HepG2 (cell line): Measurements from ENCODE around the gene UBAC2.

Experiments used
- CHD2 ChIP-seq: IDR thresholded peaks from 2 replicates; pipeline ENCODE4 v1.6.1; 2011; ENCODE audit warnings: low read depth, low read length, improper control_type of control experiment
- KLF9 ChIP-seq: IDR thresholded peaks from 2 replicates; pipeline ENCODE4 v1.6.1; 2016; ENCODE audit warnings: low read depth
- MXI1 ChIP-seq: IDR thresholded peaks from 3 replicates; pipeline ENCODE4 v1.6.1; 2012; ENCODE audit warnings: low read depth, low read length, inconsistent platforms, borderline replicate concordance
- PBX3 ChIP-seq: sonication (generic); formaldehyde crosslinking; IDR thresholded peaks from 2 replicates; pipeline ENCODE4 v1.8.1; 2023; ENCODE audit warnings: missing genetic modification reagents, inconsistent platforms, borderline replicate concordance
- SCMH1 ChIP-seq: sonication (generic); formaldehyde crosslinking; IDR thresholded peaks from 2 replicates; pipeline ENCODE4 v1.9.0; 2021; ENCODE audit warnings: missing genetic modification reagents, mild to moderate bottlenecking, borderline replicate concordance
- SMC3 ChIP-seq: IDR thresholded peaks from 2 replicates; pipeline ENCODE4 v1.6.1; 2011; ENCODE audit warnings: low read length, improper control_type of control experiment
- STAT5B ChIP-seq: sonication (generic); formaldehyde crosslinking; IDR thresholded peaks from 2 replicates; pipeline ENCODE4 v1.4.0; 2020; ENCODE audit warnings: missing genetic modification reagents
- USF2 ChIP-seq, 2 experiments: sonication (generic) in 1 of 2; formaldehyde crosslinking in 1 of 2; IDR thresholded peaks; 2 replicates each; pipeline versions ENCODE4 v1.5.1 to v1.6.1; 2011 to 2020; ENCODE audit warnings: borderline replicate concordance in 1 of 2, low read depth in 1 of 2, low read length in 1 of 2, mild to moderate bottlenecking in 1 of 2, missing genetic modification reagents in 1 of 2, moderate library complexity in 1 of 2
- ZBTB34 ChIP-seq: sonication (generic); formaldehyde crosslinking; IDR thresholded peaks from 2 replicates; pipeline ENCODE4 v1.8.0; 2022; ENCODE audit warnings: mild to moderate bottlenecking, missing genetic modification reagents
- ZBTB4 ChIP-seq: sonication (generic); formaldehyde crosslinking; IDR thresholded peaks from 2 replicates; pipeline ENCODE4 v1.4.0; 2020; ENCODE audit warnings: missing genetic modification reagents, mild to moderate bottlenecking, borderline replicate concordance
- ZNF562 ChIP-seq: sonication (generic); formaldehyde crosslinking; IDR thresholded peaks from 2 replicates; pipeline ENCODE4 v1.8.0; 2022; ENCODE audit warnings: missing genetic modification reagents, borderline replicate concordance
- TF ChIP-seq, protein P1 (sequence below): sonication (generic); formaldehyde crosslinking; IDR thresholded peaks from 2 replicates; pipeline ENCODE4 v1.5.0; 2020; ENCODE audit warnings: mild to moderate bottlenecking, missing genetic modification reagents, moderate library complexity
- TF ChIP-seq, protein P2 (sequence below), 2 experiments: fragments of 450-650 bp in 1 of 2; sonication (generic) in 1 of 2; formaldehyde crosslinking in 1 of 2; IDR thresholded peaks; 2 replicates each; pipeline versions ENCODE4 v1.6.1 to v1.8.0; 2016 to 2022; ENCODE audit warnings: antibody characterized with exemption in 1 of 2, mild to moderate bottlenecking in 1 of 2, missing genetic modification reagents in 1 of 2

DNA sequence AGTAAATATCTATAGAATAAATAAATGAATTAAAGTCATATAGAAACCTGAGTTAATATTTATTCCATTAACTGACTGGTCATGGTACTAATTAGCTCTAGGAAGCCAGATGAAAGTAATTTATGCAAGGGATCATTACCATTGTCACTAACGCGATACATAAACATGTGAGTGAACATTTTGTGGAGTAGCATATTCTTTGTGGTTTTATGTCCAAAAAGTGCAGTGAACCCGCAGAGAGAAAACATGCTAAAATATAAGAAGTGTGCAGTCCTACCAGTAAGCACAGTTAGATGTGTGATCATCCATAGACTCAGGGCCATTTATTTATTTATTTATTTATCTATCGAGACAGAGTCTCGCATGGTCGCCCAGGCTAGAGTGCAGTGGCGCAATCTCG lies 104.9 kb downstream of the UBAC2 start:
- TF ChIP-seq ZBTB4 (no peak), PBX3 (CRISPR knock-in tag) (no peak), ZNF562 (CRISPR knock-in tag) (no peak), MXI1 (no peak), USF2 (IDR thresholded peaks at IDR 0.05; ENCODE audit: low read depth, low read length) (no peak), USF2 (CRISPR knock-in tag; IDR thresholded peaks at IDR 0.05; ENCODE audit: borderline replicate concordance) (no peak), KLF9 (no peak), ZBTB34 (CRISPR knock-in tag) (no peak), STAT5B (CRISPR knock-in tag) (no peak), SCMH1 (CRISPR knock-in tag) (no peak), CHD2 (no peak), SMC3 (no peak)
- TF ChIP-seq, protein P1, sequence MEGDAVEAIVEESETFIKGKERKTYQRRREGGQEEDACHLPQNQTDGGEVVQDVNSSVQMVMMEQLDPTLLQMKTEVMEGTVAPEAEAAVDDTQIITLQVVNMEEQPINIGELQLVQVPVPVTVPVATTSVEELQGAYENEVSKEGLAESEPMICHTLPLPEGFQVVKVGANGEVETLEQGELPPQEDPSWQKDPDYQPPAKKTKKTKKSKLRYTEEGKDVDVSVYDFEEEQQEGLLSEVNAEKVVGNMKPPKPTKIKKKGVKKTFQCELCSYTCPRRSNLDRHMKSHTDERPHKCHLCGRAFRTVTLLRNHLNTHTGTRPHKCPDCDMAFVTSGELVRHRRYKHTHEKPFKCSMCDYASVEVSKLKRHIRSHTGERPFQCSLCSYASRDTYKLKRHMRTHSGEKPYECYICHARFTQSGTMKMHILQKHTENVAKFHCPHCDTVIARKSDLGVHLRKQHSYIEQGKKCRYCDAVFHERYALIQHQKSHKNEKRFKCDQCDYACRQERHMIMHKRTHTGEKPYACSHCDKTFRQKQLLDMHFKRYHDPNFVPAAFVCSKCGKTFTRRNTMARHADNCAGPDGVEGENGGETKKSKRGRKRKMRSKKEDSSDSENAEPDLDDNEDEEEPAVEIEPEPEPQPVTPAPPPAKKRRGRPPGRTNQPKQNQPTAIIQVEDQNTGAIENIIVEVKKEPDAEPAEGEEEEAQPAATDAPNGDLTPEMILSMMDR (CRISPR knock-in tag), result no peak
- TF ChIP-seq, protein P2, sequence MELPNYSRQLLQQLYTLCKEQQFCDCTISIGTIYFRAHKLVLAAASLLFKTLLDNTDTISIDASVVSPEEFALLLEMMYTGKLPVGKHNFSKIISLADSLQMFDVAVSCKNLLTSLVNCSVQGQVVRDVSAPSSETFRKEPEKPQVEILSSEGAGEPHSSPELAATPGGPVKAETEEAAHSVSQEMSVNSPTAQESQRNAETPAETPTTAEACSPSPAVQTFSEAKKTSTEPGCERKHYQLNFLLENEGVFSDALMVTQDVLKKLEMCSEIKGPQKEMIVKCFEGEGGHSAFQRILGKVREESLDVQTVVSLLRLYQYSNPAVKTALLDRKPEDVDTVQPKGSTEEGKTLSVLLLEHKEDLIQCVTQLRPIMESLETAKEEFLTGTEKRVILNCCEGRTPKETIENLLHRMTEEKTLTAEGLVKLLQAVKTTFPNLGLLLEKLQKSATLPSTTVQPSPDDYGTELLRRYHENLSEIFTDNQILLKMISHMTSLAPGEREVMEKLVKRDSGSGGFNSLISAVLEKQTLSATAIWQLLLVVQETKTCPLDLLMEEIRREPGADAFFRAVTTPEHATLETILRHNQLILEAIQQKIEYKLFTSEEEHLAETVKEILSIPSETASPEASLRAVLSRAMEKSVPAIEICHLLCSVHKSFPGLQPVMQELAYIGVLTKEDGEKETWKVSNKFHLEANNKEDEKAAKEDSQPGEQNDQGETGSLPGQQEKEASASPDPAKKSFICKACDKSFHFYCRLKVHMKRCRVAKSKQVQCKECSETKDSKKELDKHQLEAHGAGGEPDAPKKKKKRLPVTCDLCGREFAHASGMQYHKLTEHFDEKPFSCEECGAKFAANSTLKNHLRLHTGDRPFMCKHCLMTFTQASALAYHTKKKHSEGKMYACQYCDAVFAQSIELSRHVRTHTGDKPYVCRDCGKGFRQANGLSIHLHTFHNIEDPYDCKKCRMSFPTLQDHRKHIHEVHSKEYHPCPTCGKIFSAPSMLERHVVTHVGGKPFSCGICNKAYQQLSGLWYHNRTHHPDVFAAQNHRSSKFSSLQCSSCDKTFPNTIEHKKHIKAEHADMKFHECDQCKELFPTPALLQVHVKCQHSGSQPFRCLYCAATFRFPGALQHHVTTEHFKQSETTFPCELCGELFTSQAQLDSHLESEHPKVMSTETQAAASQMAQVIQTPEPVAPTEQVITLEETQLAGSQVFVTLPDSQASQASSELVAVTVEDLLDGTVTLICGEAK (IDR thresholded peaks at IDR 0.05), result no peak
- TF ChIP-seq, protein P2 (CRISPR knock-in tag; IDR thresholded peaks at IDR 0.05), result no peak
